Spleen (tissue), 11 donors: ENCODE measurements around the gene CEP131. TPM values are rescaled to one million over a fixed set of nuclear protein-coding genes. Genes with fewer than 3 reads are reported as not detected.

Source experiments
- DNase-seq: peaks from one replicate; pipeline ENCODE4 v3.0.0-alpha.2; 2020
- H3K27ac ChIP-seq, 8 donors: fragments of 200-600 bp; sonication (generic) in 7 of 8; 1 replicate in 4 of 8; 2 replicates in 4 of 8; pipeline versions ENCODE4 v1.5.0 to v1.8.0; 2016 to 2021; ENCODE audit warnings: inconsistent platforms in 4 of 8, mild to moderate bottlenecking in 4 of 8, moderate library complexity in 1 of 8
- H3K27me3 ChIP-seq, 7 donors: fragments of 200-600 bp; sonication (generic) in 6 of 7; replicated peaks in 1 of 7; 1 replicate in 4 of 7; 2 replicates in 3 of 7; pipeline versions ENCODE4 v1.5.0 to v1.8.0; 2016 to 2021; ENCODE audit warnings: inconsistent platforms in 3 of 7, mild to moderate bottlenecking in 1 of 7
- H3K36me3 ChIP-seq, 6 donors: fragments of 200-600 bp; sonication (generic) in 5 of 6; 1 replicate in 4 of 6; 2 replicates in 2 of 6; pipeline versions ENCODE4 v1.5.0 to v1.8.0; 2016 to 2021; ENCODE audit warnings: inconsistent platforms in 2 of 6
- H3K4me1 ChIP-seq, 6 donors: fragments of 200-600 bp; sonication (generic) in 5 of 6; 1 replicate in 3 of 6; 2 replicates in 3 of 6; pipeline versions ENCODE4 v1.5.0 to v1.8.0; 2016 to 2021; ENCODE audit warnings: inconsistent platforms in 3 of 6
- H3K4me3 ChIP-seq, 8 donors: fragments of 200-600 bp; sonication (generic) in 7 of 8; 1 replicate in 4 of 8; 2 replicates in 4 of 8; pipeline versions ENCODE4 v1.5.0 to v1.8.0; 2016 to 2021; ENCODE audit warnings: inconsistent platforms in 4 of 8, mild to moderate bottlenecking in 4 of 8, moderate library complexity in 2 of 8
- H3K9me3 ChIP-seq, 8 donors: fragments of 200-600 bp; sonication (generic) in 7 of 8; 1 replicate in 4 of 8; 2 replicates in 4 of 8; pipeline versions ENCODE4 v1.5.0 to v1.8.0; 2016 to 2021; ENCODE audit warnings: inconsistent platforms in 4 of 8
- POLR2A ChIP-seq, 3 donors: fragments of 450-650 bp; IDR thresholded peaks; one replicate each; pipeline ENCODE4 v1.5.1; 2017; ENCODE audit warnings: antibody characterized with exemption in 3 of 3, mild to moderate bottlenecking in 1 of 3
- POLR2AphosphoS5 ChIP-seq, 3 donors: sonication (generic); formaldehyde crosslinking; IDR thresholded peaks; one replicate each; pipeline ENCODE4 v1.5.1; 2017; ENCODE audit warnings: antibody characterized with exemption in 3 of 3
- WGBS, 5 donors: extraction: QIAGEN DNeasy Blood & Tissue Kit in 3 of 5; methylation state at CpG; one replicate each; pipeline versions ENCODE4 v1.1.5 to v1.1.7; 2013 to 2018; 5-methylcytosine and 5-hydroxymethylcytosine counted together
- intact Hi-C: fragments of 100-400 bp; cut with DNase I; formaldehyde crosslinking; loops from one replicate; pipeline ENCODE4 v1.15.0; 2023; ENCODE audit warnings: low total_unique reads
- polyA plus RNA-seq, 3 donors: library from polyadenylated mRNA; stranded (reverse); fragments of 200-250 nt; gene quantifications; one replicate each; pipeline ENCODE4 v1.2.1, GENCODE V29; 2013
- total RNA-seq, 7 donors: library from RNA; depleted of rRNA in 3 of 7; stranded (reverse); fragments of >200 nt in 3 of 7; fragmentation: NEBNext Ultra II Directional in 4 of 7; extraction: Animal tissue kit (Norgen Biotek cat#: 25700) in 4 of 7; gene quantifications; one replicate each; pipeline versions ENCODE4 v1.1.0 to v1.2.1, GENCODE V29; 2016 to 2021
- TF ChIP-seq, protein P1 (sequence below), 11 experiments: fragments of 200-600 bp in 7 of 11; fragments of 450-650 bp in 4 of 11; sonication (generic) in 4 of 11; IDR thresholded peaks in 8 of 11; conservative IDR thresholded peaks in 3 of 11; 1 replicate in 7 of 11; 2 replicates in 4 of 11; pipeline versions ENCODE4 v1.4.0 to v1.8.0; 2016 to 2021; ENCODE audit warnings: antibody characterized with exemption in 11 of 11, inconsistent platforms in 4 of 11, mild to moderate bottlenecking in 1 of 11
- donor health status: healthy with polysubstance abuse.
- donor health status: DM: no; HTN: no; CAD: no; lungs with moderate emphysema.
- donor health status: DM: no; HTN: no; CAD: no.
- donor health status: Bipolar disorder and iron deficiency.
- donor health status: healthy.
- donor health status: DM: no; HTN: no; CAD: no.
- donor health status: DM: yes; HTN: yes; CAD: no.

CEP131 gene
- total and polyA plus RNA-seq, 10 donors, result 8.5 to 26.7 (median 13.3) TPM

DNA sequence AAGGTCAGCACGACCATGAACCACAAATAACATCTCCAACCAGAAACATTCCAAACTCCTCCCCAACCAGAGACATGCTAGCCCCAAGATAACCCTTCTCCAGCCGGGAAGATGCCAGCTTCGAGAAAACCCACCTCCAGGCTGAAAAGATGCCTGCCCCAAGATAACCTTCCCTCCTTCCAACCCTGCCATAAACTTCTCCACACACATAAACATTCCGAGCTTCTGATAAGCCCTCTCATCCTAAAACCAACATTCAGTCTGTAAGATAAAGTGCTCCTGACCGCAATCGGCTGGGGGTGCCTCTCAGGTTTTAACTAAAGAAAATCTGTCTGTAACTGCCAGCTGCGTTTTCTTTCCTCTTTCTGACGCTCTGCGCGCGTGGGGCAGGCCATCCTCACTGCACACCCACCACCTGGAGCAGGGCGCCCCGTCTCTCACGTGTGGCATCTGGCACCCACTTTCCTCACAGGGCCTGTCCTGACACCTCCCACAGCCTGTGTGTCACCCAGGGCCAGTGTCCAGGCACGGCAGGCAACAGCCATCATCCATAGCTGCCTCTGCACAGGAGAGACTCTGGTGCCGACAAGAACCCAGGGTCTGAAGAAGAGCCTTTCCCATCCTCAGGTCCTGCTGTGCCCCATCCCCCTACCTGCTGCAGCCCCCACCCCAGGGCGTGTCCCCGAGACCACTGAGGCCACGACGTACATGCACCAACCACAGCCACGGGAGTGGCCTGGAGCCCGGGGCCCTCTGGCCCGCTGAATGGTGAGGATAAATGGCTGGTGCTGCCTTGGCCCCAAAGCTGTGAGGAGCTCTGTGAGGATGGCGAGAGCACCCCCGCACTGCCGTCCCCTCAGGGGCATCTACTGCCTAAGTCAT lies 12.4 kb upstream of the CEP131 start:
- intact Hi-C loops, result no loop called here
- WGBS, 5 donors, result 85 to 91% (median 89%) methylated on average over 15 to 26 of the region's 26 CpGs
- no peak for TF ChIP-seq POLR2AphosphoS5 (IDR thresholded peaks at IDR 0.05)
- Histone ChIP-seq H3K27me3 (no peaks in the 10 kb centered on the region), H3K4me3 (no peak overlapping the region), H3K36me3 (peaks cover 0 to 69% (median 44%) of the 10 kb centered on the region in 6 donors), H3K4me1 (peaks cover 18 to 48% (median 36%) of the 10 kb centered on the region in 6 donors), H3K9me3 (no peaks in the 10 kb centered on the region), H3K27ac (no peak overlapping the region)
- no peak for DNase-seq

DNA sequence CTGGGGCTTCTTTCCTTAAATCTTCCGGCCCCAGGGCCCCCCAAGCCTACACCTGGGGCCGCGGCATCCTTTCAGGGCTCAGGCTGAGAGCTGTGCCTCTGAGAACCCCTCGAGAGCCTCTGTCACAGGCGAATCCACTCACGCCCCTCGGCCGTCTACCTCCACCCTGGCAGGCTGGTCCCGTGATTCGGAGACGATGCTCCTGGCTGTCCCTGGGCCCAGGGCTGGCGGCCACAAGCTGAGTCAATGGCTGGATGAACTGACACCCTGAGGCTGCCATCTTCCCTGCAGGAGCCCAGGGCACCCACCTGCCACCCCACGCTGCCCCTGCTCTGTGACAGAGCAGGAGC lies 11.7 kb upstream of the CEP131 start:
- 91 to 100% (median 91%) methylated on average over 5 to 13 of the region's 13 CpGs for WGBS, 5 donors
- no peak overlapping the region for H3K27ac ChIP-seq
- intact Hi-C loops, result no loop called here
- H3K27me3 ChIP-seq, result no peaks in the 10 kb centered on the region
- no peak overlapping the region for H3K4me3 ChIP-seq
- no peak for DNase-seq
- peaks cover 0 to 76% (median 51%) of the 10 kb centered on the region in 6 donors for H3K36me3 ChIP-seq
- no peaks in the 10 kb centered on the region for H3K9me3 ChIP-seq
- peaks cover 12 to 48% (median 31%) of the 10 kb centered on the region in 6 donors for H3K4me1 ChIP-seq
- TF ChIP-seq, protein P1, sequence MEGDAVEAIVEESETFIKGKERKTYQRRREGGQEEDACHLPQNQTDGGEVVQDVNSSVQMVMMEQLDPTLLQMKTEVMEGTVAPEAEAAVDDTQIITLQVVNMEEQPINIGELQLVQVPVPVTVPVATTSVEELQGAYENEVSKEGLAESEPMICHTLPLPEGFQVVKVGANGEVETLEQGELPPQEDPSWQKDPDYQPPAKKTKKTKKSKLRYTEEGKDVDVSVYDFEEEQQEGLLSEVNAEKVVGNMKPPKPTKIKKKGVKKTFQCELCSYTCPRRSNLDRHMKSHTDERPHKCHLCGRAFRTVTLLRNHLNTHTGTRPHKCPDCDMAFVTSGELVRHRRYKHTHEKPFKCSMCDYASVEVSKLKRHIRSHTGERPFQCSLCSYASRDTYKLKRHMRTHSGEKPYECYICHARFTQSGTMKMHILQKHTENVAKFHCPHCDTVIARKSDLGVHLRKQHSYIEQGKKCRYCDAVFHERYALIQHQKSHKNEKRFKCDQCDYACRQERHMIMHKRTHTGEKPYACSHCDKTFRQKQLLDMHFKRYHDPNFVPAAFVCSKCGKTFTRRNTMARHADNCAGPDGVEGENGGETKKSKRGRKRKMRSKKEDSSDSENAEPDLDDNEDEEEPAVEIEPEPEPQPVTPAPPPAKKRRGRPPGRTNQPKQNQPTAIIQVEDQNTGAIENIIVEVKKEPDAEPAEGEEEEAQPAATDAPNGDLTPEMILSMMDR (IDR thresholded peaks at IDR 0.05 in 8 of 11, conservative IDR thresholded peaks at IDR 0.05 in 3 of 11), result no peak
- TF ChIP-seq POLR2AphosphoS5 (IDR thresholded peaks at IDR 0.05), result no peak
- no peak for TF ChIP-seq POLR2A (IDR thresholded peaks at IDR 0.05)

DNA sequence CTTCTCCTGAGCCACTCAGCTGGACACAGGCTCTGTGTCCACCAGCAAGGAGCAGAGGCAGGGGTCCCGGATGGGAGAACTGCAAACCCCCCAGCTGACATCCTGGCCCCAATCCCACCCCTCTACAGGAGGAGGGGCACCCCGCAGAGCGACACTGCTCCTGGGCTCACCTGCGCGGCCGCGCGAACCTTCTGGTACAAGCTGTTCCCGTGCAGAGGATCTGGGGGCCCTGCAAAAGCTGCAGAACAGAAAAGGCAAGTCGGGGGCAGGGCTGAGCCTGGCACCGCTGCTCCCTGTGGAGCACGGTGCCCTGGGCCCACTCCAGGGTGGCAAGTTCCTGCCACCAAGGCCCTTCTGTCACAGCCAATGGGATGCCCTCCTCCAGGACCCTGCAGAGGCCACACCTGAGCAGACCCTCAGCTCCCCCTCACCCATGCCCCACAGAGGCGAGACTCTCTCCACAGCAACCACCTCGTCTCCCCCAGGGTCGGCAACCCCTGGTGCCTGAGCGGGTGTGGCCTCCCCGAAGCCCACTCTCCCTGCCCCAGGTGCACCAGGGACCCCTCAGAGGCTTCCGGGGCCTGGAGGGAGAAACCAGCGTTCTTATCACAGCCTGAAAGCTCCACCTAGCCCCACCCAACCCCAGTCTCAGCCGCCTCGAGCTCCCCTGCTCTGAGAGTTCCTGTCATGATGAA lies 11.2 kb upstream of the CEP131 start:
- Histone ChIP-seq H3K27me3 (no peaks in the 10 kb centered on the region), H3K27ac (no peak overlapping the region), H3K4me3 (no peak overlapping the region), H3K36me3 (peaks cover 0 to 81% (median 53%) of the 10 kb centered on the region in 6 donors), H3K9me3 (no peaks in the 10 kb centered on the region), H3K4me1 (peaks cover 12 to 51% (median 34%) of the 10 kb centered on the region in 6 donors)
- 90 to 94% (median 91%) methylated on average over 10 to 21 of the region's 21 CpGs for WGBS, 5 donors
- TF ChIP-seq POLR2A (IDR thresholded peaks at IDR 0.05) (no peak), POLR2AphosphoS5 (IDR thresholded peaks at IDR 0.05) (no peak)
- TF ChIP-seq, protein P1 (IDR thresholded peaks at IDR 0.05 in 8 of 11, conservative IDR thresholded peaks at IDR 0.05 in 3 of 11), result no peak
- intact Hi-C loops, result no loop called here
- no peak for DNase-seq

DNA sequence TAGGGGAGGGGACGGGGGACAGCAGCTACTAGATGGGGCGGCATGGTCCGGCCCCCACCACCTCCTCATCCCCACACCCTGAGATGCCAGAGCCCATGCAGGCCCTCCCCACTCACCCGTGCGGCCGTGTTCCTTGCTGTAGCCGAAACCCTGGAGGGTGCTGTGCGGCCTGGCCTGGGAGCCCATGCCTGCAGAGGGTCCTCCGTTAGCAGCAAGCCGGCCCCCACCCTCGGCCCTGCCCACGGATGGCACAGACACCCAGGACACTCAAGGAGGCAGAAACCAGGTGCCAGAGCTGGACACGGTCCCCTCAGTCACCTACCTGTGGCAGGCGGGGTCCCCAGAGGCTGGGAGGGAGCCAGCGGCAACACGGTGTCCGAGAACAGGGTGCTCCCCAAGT lies 10.6 kb upstream of the CEP131 start:
- TF ChIP-seq POLR2AphosphoS5 (IDR thresholded peaks at IDR 0.05), result peak in 1 of 3 donors; percentile 11
- TF ChIP-seq POLR2A (IDR thresholded peaks at IDR 0.05), result no peak
- WGBS, 5 donors, result 95 to 98% (median 96%) methylated on average over 5 to 17 of the region's 17 CpGs
- Histone ChIP-seq H3K4me1 (peaks cover 12 to 53% (median 38%) of the 10 kb centered on the region in 6 donors), H3K36me3 (peaks cover 0 to 87% (median 53%) of the 10 kb centered on the region in 6 donors), H3K4me3 (no peak overlapping the region), H3K27ac (no peak overlapping the region), H3K9me3 (no peaks in the 10 kb centered on the region), H3K27me3 (no peaks in the 10 kb centered on the region)
- intact Hi-C loops, result no loop called here
- no peak for DNase-seq
